CD14-positive monocyte (primary cell): ENCODE results near the gene DENND1A. TPM values are rescaled to one million over a fixed set of nuclear protein-coding genes. Genes with fewer than 3 reads are reported as not detected.
"Not testable (repeated sequence)": the region's sequence is repeated elsewhere in the genome, so short reads cannot be mapped to it uniquely, and the experiment has no call there.

Experiments
- DNase-seq, 3 donors: peaks; one replicate each; pipeline ENCODE4 v3.0.0-alpha.2; 2011 to 2022
- H2AFZ ChIP-seq: 2 replicates; pipeline ENCODE4 v1.6.0; 2012; ENCODE audit warnings: mild to moderate bottlenecking, low read depth, low read length, inconsistent platforms; ENCODE audit not compliant: insufficient read depth, poor library complexity, severe bottlenecking
- H3K27ac ChIP-seq, 2 donors: 1 replicate in 1 of 2; 2 replicates in 1 of 2; pipeline ENCODE4 v1.5.1; 2012 to 2013; ENCODE audit warnings: low read length in 2 of 2, control low read depth in 1 of 2, inconsistent platforms in 1 of 2, low read depth in 1 of 2, mild to moderate bottlenecking in 1 of 2
- H3K27me3 ChIP-seq, 2 donors: one replicate each; pipeline versions ENCODE4 v1.6.0 to v1.6.1; 2011 to 2013; ENCODE audit warnings: low read length in 2 of 2; ENCODE audit not compliant: control insufficient read depth in 2 of 2, insufficient read depth in 2 of 2
- H3K36me3 ChIP-seq, 2 donors: replicated peaks in 1 of 2; 1 replicate in 1 of 2; 2 replicates in 1 of 2; pipeline versions ENCODE4 v1.5.1 to v1.6.1; 2012 to 2013; ENCODE audit warnings: low read length in 2 of 2, control low read depth in 1 of 2, inconsistent platforms in 1 of 2, mild to moderate bottlenecking in 1 of 2; ENCODE audit not compliant: insufficient read depth in 2 of 2, control insufficient read depth in 1 of 2
- H3K4me1 ChIP-seq, 2 donors: 1 replicate in 1 of 2; 2 replicates in 1 of 2; pipeline versions ENCODE4 v1.5.1 to v1.6.1; 2012 to 2013; ENCODE audit warnings: low read length in 2 of 2, control low read depth in 1 of 2, inconsistent platforms in 1 of 2, mild to moderate bottlenecking in 1 of 2, moderate library complexity in 1 of 2; ENCODE audit not compliant: insufficient read depth in 2 of 2, control insufficient read depth in 1 of 2
- H3K4me2 ChIP-seq: replicated peaks from 2 replicates; pipeline ENCODE3; 2012; ENCODE audit warnings: low read length, moderate library complexity, mild to moderate bottlenecking; ENCODE audit not compliant: poor library complexity, severe bottlenecking; ENCODE audit errors: extremely low read depth
- H3K4me3 ChIP-seq, 3 experiments: fragments of 200-600 bp in 1 of 3; sonication (generic) in 1 of 3; replicated peaks in 1 of 3; 1 replicate in 2 of 3; 2 replicates in 1 of 3; pipeline ENCODE4 v1.5.1; 2011 to 2013; ENCODE audit warnings: low read length in 3 of 3, mild to moderate bottlenecking in 3 of 3, control low read depth in 2 of 3, low read depth in 2 of 3, inconsistent platforms in 1 of 3, moderate library complexity in 1 of 3
- H3K79me2 ChIP-seq: 2 replicates; pipeline ENCODE4 v1.6.0; 2012; ENCODE audit warnings: mild to moderate bottlenecking, control low read depth, inconsistent platforms, low read length, moderate library complexity; ENCODE audit not compliant: insufficient read depth
- H3K9ac ChIP-seq: 2 replicates; pipeline ENCODE4 v1.6.0; 2017; ENCODE audit warnings: low read length, mild to moderate bottlenecking; ENCODE audit not compliant: insufficient read depth, poor library complexity, severe bottlenecking
- H3K9me3 ChIP-seq, 2 donors: replicated peaks in 1 of 2; 1 replicate in 1 of 2; 2 replicates in 1 of 2; pipeline versions ENCODE4 v1.5.1 to v1.6.1; 2012 to 2013; ENCODE audit warnings: low read length in 2 of 2, control low read depth in 1 of 2; ENCODE audit not compliant: control insufficient read depth in 1 of 2, insufficient read depth in 1 of 2
- H4K20me1 ChIP-seq: 2 replicates; pipeline ENCODE4 v1.6.0; 2012; ENCODE audit warnings: mild to moderate bottlenecking, low read length, control low read depth, moderate library complexity; ENCODE audit not compliant: insufficient read depth
- H3K27ac Mint-ChIP-seq, 7 donors: one replicate each; pipeline ENCODE4 v1.8.0; 2020; ENCODE audit warnings: mild to moderate bottlenecking in 7 of 7, mixed read lengths in 7 of 7, moderate library complexity in 6 of 7, inconsistent platforms in 2 of 7
- H3K27me3 Mint-ChIP-seq, 3 donors: one replicate each; pipeline ENCODE4 v1.8.0; 2021 to 2022; ENCODE audit warnings: low read depth in 3 of 3, mild to moderate bottlenecking in 3 of 3, mixed read lengths in 3 of 3, moderate library complexity in 3 of 3, inconsistent platforms in 1 of 3
- H3K36me3 Mint-ChIP-seq, 2 donors: one replicate each; pipeline ENCODE4 v1.8.0; 2020; ENCODE audit warnings: mixed read lengths in 2 of 2, inconsistent platforms in 1 of 2, mild to moderate bottlenecking in 1 of 2
- H3K4me1 Mint-ChIP-seq: one replicate; pipeline ENCODE4 v1.8.0; 2020; ENCODE audit warnings: mild to moderate bottlenecking, mixed read lengths
- H3K4me3 Mint-ChIP-seq, 2 donors: one replicate each; pipeline ENCODE4 v1.8.0; 2020; ENCODE audit warnings: mild to moderate bottlenecking in 2 of 2, mixed read lengths in 2 of 2, moderate library complexity in 1 of 2
- H3K9me3 Mint-ChIP-seq, 7 donors: one replicate each; pipeline ENCODE4 v1.8.0; 2020 to 2022; ENCODE audit warnings: mixed read lengths in 7 of 7, mild to moderate bottlenecking in 6 of 7, moderate library complexity in 6 of 7, inconsistent platforms in 2 of 7
- CTCF ChIP-seq: fragments of 200-600 bp; IDR thresholded peaks from one replicate; pipeline ENCODE4 v1.8.0; 2022; ENCODE audit warnings: antibody characterized with exemption, mild to moderate bottlenecking
- WGBS: methylation state at CpG from one replicate; pipeline ENCODE4 v1.1.5; 2013; ENCODE audit warnings: missing lambda C conversion rate; ENCODE audit not compliant: insufficient coverage; 5-methylcytosine and 5-hydroxymethylcytosine counted together
- intact Hi-C, 2 donors: fragments of 100-400 bp; cut with micrococcal nuclease; formaldehyde crosslinking; loops; one replicate each; pipeline versions ENCODE4 v1.15.0 to v1.15.1; 2023
- polyA plus RNA-seq, 3 donors: library from polyadenylated mRNA; depleted of rRNA in 1 of 3; unstranded in 2 of 3; stranded (reverse) in 1 of 3; fragments of 300-500 nt in 2 of 3; fragments of >200 nt in 1 of 3; fragmentation: Illumina TruSeq in 2 of 3; gene quantifications; 1 replicate in 2 of 3; 2 replicates in 1 of 3; pipeline ENCODE4 v1.2.3, GENCODE V29; 2012 to 2021

DENND1A gene
- polyA plus RNA-seq, 3 donors = 24.8 to 73.0 (median 29.4) TPM

- Mint-ChIP-seq H3K4me1 (peaks cover 24% of the 10 kb centered on the region), H3K36me3 (no peaks in the 10 kb centered on the region), H3K27me3 (peaks cover 9 to 14% (median 13%) of the 10 kb centered on the region in 3 donors), H3K4me3 (no peak overlapping the region), H3K9me3 (peaks cover 0 to 2% (median 0%) of the 10 kb centered on the region in 7 donors), H3K27ac (no peak overlapping the region)
- WGBS = 100% methylated on average over 1 of the region's 3 CpGs
- Histone ChIP-seq H3K27me3 (peaks cover 0 to 7% of the 10 kb centered on the region in 2 donors), H3K79me2 (no peaks in the 10 kb centered on the region), H3K4me3 (no peak overlapping the region), H3K9me3 (no peaks in the 10 kb centered on the region), H3K4me2 (no peak overlapping the region), H4K20me1 (no peaks in the 10 kb centered on the region), H3K27ac (no peak overlapping the region), H3K36me3 (no peaks in the 10 kb centered on the region), H3K9ac (no peak overlapping the region), H3K4me1 (peaks cover 9 to 11% of the 10 kb centered on the region in 2 donors), H2AFZ (no peak overlapping the region)
- DNase-seq = no peak
- intact Hi-C loops = no loop called here
- TF ChIP-seq CTCF = no peak
These were observed 595.3 kb downstream of the DENND1A start for GRCh38 chr9:123334639-123335038.

GRCh38 chr9:123333058-123333669, 596.8 kb downstream of the DENND1A start:
- H2AFZ ChIP-seq, H3K36me3 Mint-ChIP-seq, DNase-seq, H3K27ac ChIP-seq, H3K4me3 Mint-ChIP-seq, H4K20me1 ChIP-seq, H3K79me2 ChIP-seq, H3K36me3 ChIP-seq, H3K9me3 Mint-ChIP-seq, H3K4me1 ChIP-seq, H3K27me3 Mint-ChIP-seq, H3K9ac ChIP-seq, H3K27me3 ChIP-seq, H3K4me3 ChIP-seq, intact Hi-C loops, H3K4me2 ChIP-seq, H3K9me3 ChIP-seq, H3K27ac Mint-ChIP-seq: not testable (repeated sequence)
- peaks cover 18% of the 10 kb centered on the region for H3K4me1 Mint-ChIP-seq
- 53% methylated on average over 4 of the region's 8 CpGs for WGBS
